GM12872 (cell line): ENCODE measurements around the gene ZPR1.

Experiments
- CTCF ChIP-seq: IDR thresholded peaks from 3 replicates; pipeline ENCODE4 v1.5.1; 2011; ENCODE audit warnings: low read depth, mild to moderate bottlenecking, low read length, moderate library complexity; ENCODE audit not compliant: insufficient read depth

The ZPR1 gene

GRCh38 chr11:116788534-116788933 is 711 bp upstream of the ZPR1 start:
- TF ChIP-seq CTCF, result no peak

GRCh38 chr11:116787436-116787785 is 412 bp downstream of the ZPR1 start:
- TF ChIP-seq CTCF, result no peak

GRCh38 chr11:116786966-116787365 is 857 bp downstream of the ZPR1 start:
- no peak for TF ChIP-seq CTCF

GRCh38 chr11:116786326-116786725 is 1.5 kb downstream of the ZPR1 start:
- no peak for TF ChIP-seq CTCF

GRCh38 chr11:116782728-116783127 is 5.1 kb downstream of the ZPR1 start:
- TF ChIP-seq CTCF, result no peak

- no peak for TF ChIP-seq CTCF
These were observed 9.3 kb downstream of the ZPR1 start for GRCh38 chr11:116778556-116778955.

- TF ChIP-seq CTCF, result no peak
These were observed 10.8 kb downstream of the ZPR1 start for GRCh38 chr11:116777056-116777455.

GRCh38 chr11:116776522-116776984 is 11.3 kb downstream of the ZPR1 start:
- no peak for TF ChIP-seq CTCF
